Left hindlimb (tissue), 1 donor: Measurements from ENCODE around the gene SNCAIP.
A peak's percentile ranks its signal among the peaks of the same experiment; 100 is the strongest.
"Not testable (repeated sequence)": the region's sequence is repeated elsewhere in the genome, so short reads cannot be mapped to it uniquely, and the experiment has no call there.

ENCODE experiments used
- DNase-seq: peaks from one replicate; pipeline ENCODE4 v3.0.0-alpha.2; 2018

SNCAIP gene

DNA sequence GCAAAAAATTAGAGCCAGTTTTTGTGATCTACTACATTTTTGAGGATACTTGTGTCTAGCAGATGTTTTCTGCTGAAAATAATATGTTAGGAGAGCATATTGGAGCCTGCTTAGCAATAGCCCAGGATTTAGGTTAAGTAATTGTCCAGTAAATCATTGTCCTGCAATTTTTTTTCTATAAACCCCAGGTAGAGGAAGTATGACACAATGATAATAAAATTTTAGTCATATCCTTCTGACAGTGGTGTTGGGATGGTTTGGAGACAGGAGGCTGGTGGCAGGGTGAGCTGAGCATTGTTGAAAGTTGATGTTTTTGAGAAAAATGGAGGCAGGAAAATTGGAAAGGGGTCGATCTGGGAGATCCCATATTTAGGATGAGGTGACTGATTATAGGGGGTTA is 3.5 kb downstream of the SNCAIP start:
- DNase-seq, result no peak

DNA sequence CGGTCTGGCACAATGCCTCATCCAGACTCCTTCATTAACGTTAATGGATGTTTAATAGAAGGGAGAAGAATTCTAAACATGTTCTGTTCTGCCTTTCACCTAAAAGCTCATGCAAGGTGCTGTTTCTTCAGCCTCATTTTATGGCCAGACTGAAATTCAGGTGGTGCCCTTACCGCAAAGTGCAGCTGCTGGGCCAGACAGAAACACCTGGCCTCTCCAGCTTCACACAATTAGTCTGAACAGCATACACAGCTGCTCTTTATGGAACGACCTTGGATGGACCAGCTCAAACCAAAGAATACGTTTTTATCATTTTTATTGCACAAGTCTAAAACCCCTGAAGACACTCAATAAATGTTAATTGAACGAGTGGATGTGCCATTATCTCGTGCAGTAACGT is 4.6 kb downstream of the SNCAIP start:
- no peak for DNase-seq

DNA sequence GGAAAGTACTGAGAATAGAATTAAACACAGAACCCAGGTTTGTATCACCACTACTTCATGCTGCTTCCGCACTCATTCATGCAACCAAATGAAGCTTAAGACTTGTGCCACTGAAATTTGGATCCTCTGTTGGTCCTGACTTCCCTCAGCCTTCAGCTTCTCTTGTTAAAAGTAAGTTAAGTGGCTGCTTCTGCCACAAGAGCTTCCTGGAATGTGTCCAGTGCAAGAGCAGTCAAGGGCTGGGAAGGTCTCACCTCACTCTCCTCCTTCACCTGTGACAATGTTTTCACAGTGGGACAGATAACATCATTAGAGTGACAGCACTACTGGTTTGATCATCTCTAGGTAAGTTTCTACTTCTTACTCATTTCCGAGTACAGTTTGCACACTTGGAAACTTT is 7.9 kb downstream of the SNCAIP start:
- no peak for DNase-seq

DNA sequence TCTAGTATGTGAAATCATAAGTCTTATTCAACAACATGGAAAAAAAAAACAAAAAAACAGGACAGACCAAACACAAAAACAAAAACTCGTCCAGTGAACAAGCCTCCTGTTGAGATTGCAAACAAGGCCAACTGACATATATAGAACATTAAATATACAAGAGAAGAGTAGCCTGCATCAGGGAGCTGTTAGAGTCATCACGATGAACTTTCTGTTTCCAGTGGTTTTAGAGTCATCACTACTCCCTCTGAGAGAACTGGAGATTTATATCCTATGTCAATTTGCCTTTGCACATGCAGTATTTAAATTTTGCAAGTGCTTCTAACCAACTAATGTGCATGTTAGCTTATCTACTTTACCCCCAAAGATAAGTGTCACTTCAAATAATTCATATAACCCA is 9.9 kb downstream of the SNCAIP start:
- no peak for DNase-seq

DNA sequence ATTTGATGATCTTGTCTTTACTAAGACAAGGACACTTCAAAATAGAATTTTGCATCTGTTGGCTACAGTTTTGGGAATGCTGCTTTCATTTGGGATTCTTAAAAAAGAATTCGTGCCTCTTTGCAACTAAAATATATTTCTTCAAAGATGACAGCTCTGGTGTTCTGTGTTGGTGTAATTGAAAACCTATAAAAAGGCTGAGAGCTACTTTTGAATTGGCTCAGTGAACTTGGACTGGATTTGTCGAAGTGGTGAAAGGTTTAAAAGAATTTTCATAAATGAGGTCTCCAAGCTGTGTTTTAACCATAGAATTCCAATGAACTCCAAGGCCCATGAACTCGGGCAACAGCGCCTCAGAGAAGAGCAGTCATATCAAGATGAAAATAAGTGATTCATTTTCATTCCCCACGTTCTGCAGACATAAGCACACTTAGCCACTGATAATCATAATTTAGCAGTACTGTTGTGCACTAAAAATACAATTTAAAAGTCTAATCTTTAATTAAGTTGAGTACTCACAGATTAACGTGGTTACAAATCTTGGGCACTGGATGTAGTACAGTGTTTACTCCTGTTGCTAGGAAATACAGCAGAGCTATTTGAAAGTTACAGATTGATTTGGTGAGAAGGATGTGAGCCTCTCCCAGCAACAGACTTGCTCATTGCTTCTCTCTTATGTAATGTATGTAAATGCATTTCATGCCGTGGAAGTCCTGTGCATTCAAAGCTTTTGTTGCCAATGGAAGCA is 10.9 kb downstream of the SNCAIP start:
- DNase-seq, result no peak

DNA sequence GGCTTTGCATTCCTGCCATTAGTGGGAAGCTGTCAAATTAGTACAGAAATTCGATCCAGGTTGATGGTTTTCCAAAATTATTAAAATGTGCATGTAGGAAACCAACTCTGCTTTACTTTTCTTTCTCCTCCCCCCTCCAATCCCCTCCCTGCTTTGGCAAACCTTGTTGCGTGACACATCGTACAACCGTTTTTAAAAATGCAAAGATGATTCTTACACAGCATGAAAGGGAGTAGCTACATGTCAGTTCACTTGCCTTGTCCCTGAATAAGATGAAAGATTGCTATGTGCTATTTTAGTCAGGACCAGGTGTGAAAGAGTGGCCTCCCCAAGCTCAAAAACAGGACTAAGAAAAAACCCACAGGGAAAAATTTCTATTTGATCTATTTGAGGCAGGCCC is 11.7 kb downstream of the SNCAIP start:
- DNase-seq, result peak; percentile 45

DNA sequence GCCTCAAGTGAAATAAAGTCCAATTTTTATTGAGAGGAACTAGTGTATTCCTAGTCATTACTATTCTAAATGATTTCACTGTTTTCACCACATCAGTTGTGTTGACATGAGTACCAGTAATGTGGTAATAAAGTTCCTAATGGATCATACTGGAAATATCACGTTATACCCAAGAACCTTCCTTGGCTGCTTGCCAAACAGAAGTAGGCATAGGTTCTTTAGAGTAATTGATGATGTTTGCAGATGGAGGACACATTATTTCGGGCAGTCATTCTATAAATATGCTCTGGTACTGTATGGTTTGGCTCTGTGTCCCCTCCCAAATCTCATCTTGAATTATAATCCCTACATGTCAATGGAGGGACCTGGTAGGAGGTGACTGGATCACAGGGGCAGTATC is 15.1 kb downstream of the SNCAIP start:
- no peak for DNase-seq

DNA sequence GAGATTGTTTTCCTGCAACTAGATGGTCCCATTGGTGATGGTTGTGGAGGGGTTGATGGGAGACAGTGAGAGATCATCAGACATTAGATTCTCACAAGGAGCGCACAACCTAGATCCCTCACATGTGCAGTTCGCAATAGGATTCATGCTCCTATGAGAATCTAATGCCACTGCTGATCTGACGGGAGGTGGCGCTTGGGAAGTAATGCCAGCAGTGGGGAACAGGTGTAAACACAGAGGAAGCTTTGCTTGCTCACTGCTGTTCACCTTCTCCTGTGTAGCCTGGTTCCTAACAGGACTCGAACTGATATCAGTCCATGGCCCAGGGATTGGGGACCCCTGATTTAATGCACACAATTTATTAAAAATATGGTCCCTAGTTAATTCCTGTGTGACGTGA is 18.8 kb downstream of the SNCAIP start:
- DNase-seq, result no peak

DNA sequence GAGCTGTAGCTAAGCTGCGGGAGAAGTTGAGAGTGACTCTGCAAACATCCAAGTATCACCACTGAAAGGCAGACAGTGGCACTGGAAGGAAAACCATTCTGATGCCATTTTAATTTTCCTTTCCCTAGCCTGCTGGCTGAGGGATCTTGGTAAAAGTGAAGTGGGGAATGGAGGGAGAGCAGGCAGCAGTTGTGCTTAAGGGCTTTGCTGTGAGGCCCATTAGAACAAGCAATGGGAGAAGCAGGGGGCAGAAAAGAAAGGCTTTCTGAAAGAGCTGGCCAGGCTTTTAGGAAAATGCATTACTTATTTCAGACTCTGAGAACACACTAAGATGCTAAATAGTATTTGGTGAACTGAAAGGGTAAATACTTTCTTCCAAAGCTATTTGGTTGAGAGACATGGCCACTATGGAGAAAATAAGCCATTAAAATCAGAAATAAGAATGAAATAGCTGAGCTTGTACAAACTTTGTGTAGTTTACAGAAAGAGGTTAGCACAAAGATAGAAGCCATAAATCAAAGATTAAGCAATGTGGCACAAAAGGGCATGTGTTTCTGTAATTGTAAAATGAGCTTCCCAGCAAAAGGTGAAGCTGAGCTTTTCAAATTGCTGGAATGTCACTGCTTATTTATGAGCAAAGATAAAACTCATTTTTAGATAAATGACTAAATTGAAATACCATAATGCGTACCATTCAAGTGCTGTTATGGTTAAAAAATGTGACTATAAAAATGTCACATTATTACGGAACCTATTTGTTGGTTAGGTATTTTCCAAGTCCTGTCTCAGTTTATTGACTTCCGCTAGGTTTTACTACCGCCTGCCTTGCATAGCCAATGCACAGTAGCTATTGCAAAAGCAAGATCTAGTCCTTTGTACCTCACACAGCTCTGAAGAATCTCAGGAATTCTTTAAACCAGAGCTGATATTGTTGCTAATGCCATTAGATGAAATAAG is 20.8 kb downstream of the SNCAIP start:
- no peak for DNase-seq

DNA sequence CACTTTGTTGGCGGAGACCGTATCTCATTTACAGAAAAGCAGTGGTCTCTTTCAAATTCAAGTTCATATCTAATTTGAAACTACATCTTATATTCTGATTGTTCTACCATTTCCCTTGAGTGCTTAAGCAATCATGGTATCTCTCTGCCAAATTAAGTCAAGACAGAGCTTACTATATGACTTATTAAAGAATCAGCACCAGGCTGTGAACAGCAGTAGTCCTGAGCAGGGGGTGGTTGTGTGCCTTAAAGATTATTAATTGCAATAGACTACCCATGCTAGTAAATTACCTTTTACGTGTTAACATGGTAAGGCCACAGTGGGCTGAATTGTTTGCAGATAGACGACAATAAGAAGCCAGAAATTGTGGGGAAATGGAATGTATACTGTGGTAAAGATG is 21.5 kb downstream of the SNCAIP start:
- DNase-seq, result no peak

DNA sequence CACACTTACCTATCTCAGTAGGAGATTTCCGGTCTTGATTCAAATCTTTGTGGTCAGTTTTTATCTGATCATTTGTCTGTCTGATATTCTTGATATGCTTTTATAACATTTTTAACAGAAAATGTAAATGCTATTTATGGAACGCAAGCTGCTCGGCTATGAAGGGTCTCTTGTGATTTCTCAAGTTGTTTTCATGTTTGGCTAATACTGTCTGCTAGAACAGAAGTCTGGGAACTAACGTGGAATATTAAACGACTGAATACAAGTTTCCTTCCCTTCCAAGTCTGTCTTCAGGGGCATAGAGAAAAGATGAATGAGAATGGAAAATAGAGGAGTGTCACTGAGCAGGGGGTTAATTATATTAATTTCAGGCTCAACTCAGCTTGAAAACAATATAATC is 27.6 kb downstream of the SNCAIP start:
- DNase-seq, result no peak

DNA sequence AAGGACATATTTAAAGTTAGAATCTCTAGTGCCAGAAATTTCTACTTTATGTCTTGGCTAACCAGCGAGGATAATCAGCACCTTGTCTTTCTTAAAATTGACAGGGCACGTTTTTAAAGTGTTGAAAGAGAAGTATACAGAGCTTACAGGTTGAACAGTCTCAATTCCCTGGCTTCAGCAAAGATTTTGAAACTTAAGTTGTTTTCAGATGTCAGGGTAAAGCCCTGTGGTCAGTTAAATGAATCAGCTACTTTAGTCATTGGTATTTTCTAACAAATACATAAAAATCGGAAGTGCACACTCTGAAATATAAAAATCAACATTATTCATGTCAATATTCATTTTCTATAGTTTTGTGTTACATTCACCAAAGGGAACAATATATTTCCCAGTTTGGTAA is 29.1 kb downstream of the SNCAIP start:
- DNase-seq, result no peak

DNA sequence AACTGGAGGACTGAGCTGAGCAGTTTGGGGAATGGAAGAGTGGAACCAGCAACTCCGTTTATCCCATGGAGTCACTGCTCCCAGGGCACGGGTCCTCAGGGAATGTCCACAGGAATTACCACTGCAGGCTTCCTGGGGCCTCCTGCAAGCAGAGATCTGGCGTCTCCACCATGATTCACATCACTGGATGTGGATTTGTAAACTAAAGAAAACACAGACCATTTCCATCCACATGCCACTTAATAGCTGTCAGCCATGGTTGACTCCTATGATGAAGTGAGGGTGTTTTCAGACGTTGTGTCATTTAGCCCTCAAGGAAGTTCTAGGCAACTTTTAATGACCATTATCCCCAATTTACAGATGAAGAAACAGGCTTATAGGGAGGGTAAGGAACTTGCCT is 30.2 kb downstream of the SNCAIP start:
- DNase-seq, result no peak

DNA sequence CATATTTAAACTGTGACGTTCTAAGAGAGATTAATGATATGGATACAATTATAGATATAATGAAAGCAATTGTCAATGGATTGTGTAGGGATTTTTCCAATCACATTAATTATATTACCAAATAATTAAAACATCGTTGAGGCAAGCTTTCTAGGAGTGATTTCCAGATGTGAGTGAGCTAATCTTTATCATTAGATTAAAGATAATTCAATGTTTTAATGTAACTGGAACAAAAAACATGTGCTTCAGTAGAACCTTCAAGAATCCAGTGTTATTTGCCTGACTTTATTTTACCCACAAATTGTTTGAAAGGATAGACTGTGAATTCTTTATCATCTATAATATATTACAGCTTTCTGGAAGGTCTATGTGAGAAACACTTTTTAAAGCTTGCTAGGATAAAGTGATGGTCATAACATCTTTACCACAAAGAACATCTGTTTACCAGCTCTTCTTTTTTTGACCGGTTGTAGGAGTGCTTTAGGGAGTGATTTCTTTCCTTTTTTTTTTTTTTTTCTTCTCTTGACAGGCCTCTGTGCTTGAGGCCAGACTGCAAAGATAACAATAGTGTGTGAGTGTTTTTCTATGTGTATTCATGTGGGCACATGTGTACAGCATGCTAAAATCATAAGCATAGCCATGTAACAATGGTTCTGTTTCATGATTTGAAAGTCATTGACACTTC is 35.0 kb downstream of the SNCAIP start:
- no peak for DNase-seq

DNA sequence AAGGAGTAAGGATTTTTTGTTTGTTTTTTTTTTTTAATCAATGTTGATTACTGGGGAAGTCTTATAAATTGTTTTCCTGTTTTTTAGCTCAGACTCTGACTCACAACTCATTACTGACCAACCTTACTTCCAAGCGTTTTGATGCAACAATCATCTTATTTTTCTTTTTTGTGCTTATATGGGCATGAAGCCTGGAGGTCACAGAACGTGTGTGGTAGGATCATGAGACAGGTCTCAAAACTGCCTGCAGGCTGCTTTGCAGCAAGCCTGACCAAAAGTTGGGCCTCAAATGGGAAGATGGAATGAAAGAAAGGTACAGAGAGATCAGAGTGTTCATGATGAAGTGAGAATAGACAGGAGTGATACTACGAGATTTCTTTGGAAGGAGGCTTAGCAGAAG is 38.5 kb downstream of the SNCAIP start:
- DNase-seq, result no peak

DNA sequence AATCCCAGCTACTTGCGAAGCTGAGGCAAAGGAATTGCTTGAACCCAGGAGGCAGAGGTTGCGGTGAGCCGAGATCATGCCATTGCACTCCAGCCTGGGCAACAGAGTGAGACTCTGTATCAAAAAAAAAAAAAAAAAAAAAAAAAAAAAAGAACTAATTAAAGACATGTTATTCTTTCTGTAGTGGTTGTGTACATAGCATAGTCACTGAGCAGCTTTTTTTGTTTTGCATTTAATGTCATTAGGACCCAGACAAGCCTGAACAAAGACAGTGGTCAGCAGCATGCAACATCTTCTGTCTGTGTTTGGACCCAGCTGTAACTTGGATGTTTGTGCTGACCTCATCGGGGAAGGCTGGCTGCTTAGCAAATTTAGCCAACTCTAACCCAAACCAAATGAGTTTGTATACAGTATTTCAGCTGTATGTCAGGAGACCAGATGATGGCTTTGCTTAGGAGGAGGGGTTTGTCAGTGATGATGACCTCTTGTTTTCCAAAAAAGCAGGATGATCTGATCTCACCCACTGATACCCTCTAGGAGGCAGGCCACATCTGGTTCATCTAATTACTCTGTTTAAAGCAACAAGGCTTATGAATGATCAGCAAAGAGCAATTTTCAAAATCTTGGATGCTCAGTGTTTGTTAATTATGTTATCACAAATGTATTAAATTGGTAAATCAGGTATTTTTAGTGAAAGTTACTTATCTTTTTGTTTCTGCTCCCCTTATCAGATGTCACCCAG is 39.5 kb downstream of the SNCAIP start:
- no peak for DNase-seq

DNA sequence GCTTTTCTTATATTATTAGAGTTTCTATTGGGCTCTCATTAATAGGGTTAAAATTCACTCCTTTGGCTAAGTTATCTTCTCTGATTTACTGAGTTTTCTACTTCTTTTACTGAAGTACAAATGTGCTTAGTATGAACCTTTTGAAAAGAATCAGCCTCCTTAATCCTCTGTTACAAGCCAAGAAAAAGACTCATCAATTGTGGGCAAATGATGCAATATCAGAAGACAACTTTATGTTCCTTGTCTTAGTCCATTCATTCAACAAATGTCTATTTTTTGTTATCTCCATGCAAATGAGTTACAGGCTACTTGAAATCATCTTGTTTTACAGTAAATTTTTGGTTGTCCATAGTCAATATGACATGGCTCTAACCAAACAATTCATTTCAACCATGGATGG is 40.3 kb downstream of the SNCAIP start:
- no peak for DNase-seq

DNA sequence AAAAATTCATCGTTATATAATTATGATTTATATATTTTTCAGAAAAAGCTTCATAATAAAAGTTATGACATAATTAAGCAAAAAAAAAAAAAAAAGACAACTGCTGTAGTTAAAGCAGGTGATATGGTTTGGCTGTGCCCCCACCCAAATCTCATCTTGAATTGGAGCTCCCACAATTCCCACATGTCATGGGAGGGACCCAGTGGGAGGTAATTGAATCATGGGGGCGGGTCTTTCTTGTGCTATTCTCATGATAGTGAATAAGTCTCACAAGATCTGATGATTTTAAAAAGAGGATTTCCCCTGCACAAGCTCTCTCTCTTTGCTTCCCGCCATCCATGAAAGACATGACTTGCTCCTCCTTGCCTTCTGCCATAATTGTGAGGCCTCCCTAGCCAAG is 41.3 kb downstream of the SNCAIP start:
- not testable (repeated sequence) for DNase-seq

DNA sequence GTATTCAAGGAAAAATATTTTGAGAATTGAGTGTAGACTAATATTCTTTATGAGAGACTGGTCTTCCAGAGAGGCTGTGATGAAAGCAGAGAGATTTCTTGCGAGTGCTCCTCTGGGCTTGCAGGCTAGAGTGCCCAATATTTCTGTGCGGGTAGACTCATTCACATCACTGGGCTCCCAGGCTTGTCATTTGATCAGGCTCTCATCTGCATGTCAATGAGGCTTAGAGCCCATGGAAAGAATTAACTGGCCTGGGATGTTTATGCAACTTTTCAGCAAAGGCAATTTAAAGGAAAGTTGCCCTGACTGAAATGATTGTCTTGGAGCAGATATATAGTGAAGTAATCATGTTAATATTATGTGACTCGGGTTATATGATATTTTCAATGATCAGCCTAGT is 42.3 kb downstream of the SNCAIP start:
- no peak for DNase-seq

DNA sequence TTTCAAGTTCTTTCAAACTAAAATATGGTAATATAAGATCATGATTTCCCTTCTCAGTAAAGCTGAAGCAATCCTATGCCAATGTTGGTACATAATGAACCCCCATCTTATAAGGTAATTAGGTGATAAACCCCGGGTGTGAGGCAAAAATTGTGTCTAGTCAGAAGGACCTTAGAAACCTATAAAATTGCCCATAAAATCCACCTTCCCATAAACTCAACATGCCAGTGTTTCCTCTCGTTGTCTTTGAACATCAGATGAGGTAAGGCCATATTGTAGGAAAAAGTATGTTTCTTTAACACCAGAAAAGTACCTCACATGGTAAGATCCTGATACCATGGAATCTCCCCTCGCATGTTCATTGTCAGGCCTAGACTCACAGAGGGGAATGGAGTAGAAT is 43.3 kb downstream of the SNCAIP start:
- DNase-seq, result no peak

DNA sequence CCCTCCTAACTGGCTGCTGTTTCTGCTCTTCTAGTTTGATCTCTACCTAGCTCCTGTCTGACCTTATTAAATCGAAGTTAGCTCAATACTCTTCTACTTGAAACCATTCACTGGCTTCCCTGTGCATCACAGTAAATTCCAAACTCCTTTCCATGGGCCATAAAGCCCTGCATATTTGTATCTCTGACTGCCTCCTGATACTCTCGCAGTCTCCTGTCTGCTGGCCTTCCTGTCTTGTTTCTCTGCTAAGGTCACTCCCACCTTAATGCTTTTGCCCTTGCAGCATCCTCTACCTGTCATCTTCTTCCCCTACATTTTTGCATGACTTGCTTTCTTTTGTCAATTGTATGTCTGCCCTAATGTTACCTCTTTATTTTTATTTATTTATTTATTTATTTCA is 44.8 kb downstream of the SNCAIP start:
- no peak for DNase-seq

DNA sequence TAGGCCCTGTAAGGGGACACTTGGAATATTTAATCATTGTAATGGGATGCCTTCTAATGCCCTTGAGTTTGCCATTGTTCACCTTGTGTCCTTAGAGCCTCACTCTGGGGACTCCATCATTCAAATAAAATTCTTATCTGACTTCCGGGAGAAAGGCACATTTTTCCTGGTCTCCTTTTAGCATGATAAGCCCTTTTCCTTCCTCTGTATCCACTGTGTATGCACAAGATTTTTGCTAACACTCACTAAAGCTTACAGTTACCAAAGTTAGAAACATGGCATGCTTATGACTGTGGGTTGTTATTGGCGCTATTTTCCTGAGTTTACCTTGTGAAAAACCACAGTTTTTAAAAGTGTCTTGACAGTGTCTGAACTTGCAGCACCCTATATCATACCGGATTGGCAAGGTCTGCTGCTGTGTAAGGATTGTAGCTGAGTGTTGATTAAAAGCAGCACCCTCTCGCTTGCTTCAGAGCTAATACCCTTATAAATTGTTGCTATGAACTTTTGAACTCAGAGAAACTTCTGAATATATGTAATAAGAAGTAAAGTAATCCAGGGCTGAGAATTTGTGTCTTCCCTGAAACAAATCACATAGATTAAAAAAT is 46.4 kb downstream of the SNCAIP start:
- DNase-seq, result no peak

DNA sequence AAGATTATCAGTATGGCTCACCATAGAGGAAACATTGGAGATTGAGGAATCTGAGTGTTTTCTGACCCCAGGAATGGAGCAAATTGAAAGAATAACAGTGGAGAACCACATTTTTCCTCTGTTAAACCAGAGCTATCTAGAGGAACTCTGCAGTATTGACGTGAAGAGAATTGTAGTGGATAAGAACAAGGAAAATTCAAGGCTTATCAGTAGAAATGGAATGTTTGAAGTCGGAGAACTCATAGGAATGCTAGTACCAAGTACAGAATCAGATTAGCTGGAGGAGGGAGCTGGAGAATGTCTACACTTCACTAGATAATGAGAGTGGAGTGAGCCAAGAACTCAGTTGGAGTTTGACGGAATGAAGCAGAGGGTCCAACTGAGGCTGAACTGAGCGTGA is 50.3 kb downstream of the SNCAIP start:
- DNase-seq, result no peak
